ENCODE data around the gene DGKH. TPM values are rescaled to one million over a fixed set of nuclear protein-coding genes. Genes with fewer than 3 reads are reported as not detected.

Gene DGKH
- total and polyA plus RNA-seq, 2 donors (not counting 1 experiment from before 2014, with no cell fraction given): 6.1 to 7.9 TPM

DNA sequence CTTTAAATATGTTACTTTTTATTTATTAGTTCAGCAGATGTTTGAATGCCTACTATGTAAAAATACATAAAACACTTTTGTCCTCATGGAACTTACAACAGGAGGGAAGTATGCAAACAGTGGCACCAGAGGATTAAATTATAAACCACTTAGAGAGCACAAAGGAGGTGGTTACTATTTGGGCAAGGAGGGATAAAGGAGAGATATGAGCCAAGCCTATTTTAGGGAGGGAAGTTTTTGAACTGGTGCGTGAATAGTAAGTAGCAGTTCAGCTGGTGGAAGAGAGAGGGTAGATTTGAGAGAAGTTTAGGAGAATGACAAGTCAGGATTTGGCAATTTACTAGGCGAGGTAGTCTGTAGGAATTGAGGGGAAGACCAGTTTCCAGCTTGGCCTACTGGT, 232.1 kb downstream of the DGKH start:
- H3K27me3 ChIP-seq (ENCODE audit: control insufficient read depth, insufficient read depth, low read length): no peaks in the 10 kb centered on the region
- no peak for DNase-seq (ENCODE audit: low read depth in 2 of 2)
- H3K4me3 ChIP-seq (replicated peaks in 1 of 4; ENCODE audit: control extremely low read depth in 1 of 4, insufficient read depth in 1 of 4, low read depth in 3 of 4, low read length in 4 of 4): no peak overlapping the region
- H3K36me3 ChIP-seq (ENCODE audit: control insufficient read depth, insufficient read depth, low read length): no peaks in the 10 kb centered on the region
- no peak overlapping the region for H3K4me2 ChIP-seq (ENCODE audit: extremely low read depth, insufficient read depth, low read length)
- peaks cover 2% of the 10 kb centered on the region for H4K20me1 ChIP-seq (ENCODE audit: control insufficient read depth, extremely low read depth, insufficient read depth, low read length)
- no peak overlapping the region for H3K27ac ChIP-seq (ENCODE audit: insufficient read depth, low read length)
- no peaks in the 10 kb centered on the region for H3K4me1 ChIP-seq (ENCODE audit: control insufficient read depth, extremely low read depth, insufficient read depth, low read length)
- H2AFZ ChIP-seq (ENCODE audit: low read length): no peak overlapping the region
- no peak overlapping the region for H3K9ac ChIP-seq (ENCODE audit: insufficient read depth, low read length)
- no peaks in the 10 kb centered on the region for H3K9me3 ChIP-seq (ENCODE audit: control insufficient read depth, insufficient read depth, low read depth, low read length)
- TF ChIP-seq, protein P1, sequence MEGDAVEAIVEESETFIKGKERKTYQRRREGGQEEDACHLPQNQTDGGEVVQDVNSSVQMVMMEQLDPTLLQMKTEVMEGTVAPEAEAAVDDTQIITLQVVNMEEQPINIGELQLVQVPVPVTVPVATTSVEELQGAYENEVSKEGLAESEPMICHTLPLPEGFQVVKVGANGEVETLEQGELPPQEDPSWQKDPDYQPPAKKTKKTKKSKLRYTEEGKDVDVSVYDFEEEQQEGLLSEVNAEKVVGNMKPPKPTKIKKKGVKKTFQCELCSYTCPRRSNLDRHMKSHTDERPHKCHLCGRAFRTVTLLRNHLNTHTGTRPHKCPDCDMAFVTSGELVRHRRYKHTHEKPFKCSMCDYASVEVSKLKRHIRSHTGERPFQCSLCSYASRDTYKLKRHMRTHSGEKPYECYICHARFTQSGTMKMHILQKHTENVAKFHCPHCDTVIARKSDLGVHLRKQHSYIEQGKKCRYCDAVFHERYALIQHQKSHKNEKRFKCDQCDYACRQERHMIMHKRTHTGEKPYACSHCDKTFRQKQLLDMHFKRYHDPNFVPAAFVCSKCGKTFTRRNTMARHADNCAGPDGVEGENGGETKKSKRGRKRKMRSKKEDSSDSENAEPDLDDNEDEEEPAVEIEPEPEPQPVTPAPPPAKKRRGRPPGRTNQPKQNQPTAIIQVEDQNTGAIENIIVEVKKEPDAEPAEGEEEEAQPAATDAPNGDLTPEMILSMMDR (conservative IDR thresholded peaks at IDR 0.05 in 1 of 2, IDR thresholded peaks at IDR 0.05 in 1 of 2; ENCODE audit: low read depth in 1 of 2, low read length in 2 of 2): no peak
- no peak for TF ChIP-seq EZH2 (IDR thresholded peaks at IDR 0.05; ENCODE audit: low read length, missing control alignments)
- peaks cover 64% of the 10 kb centered on the region for H3K79me2 ChIP-seq (ENCODE audit: control insufficient read depth, insufficient read depth, low read length)

DNA sequence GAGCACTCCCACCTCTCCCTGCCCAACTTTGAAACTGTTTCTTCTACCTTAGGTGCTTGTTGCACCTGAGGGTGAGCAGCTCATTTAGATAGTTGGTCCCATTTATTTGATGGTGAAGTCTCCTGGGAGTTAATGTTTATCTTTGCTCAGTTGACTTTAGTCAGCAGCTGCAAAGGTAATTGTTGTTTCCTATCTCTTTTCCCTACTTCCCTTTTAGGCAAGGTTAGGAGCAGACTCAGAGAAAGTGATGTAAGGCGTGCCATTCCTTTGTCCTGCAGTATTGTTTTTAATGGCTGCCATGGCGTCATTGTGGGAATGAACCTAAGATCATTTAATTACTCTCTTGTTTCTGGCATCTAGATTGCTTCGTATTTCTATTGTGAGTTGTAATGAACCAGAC, 235.1 kb downstream of the DGKH start:
- TF ChIP-seq EZH2 (IDR thresholded peaks at IDR 0.05; ENCODE audit: low read length, missing control alignments): no peak
- TF ChIP-seq, protein P1 (conservative IDR thresholded peaks at IDR 0.05 in 1 of 2, IDR thresholded peaks at IDR 0.05 in 1 of 2; ENCODE audit: low read depth in 1 of 2, low read length in 2 of 2): no peak

GRCh38 chr13:42284068-42284467, 235.6 kb downstream of the DGKH start:
- no peak overlapping the region for H3K9ac ChIP-seq (ENCODE audit: insufficient read depth, low read length)
- no peak overlapping the region for H3K4me2 ChIP-seq (ENCODE audit: extremely low read depth, insufficient read depth, low read length)
- no peaks in the 10 kb centered on the region for H3K4me1 ChIP-seq (ENCODE audit: control insufficient read depth, extremely low read depth, insufficient read depth, low read length)
- H3K27me3 ChIP-seq (ENCODE audit: control insufficient read depth, insufficient read depth, low read length): no peaks in the 10 kb centered on the region
- no peak overlapping the region for H3K27ac ChIP-seq (ENCODE audit: insufficient read depth, low read length)
- DNase-seq (ENCODE audit: low read depth in 2 of 2): no peak
- no peak overlapping the region for H2AFZ ChIP-seq (ENCODE audit: low read length)
- peaks cover 40% of the 10 kb centered on the region for H3K79me2 ChIP-seq (ENCODE audit: control insufficient read depth, insufficient read depth, low read length)
- H3K4me3 ChIP-seq (replicated peaks in 1 of 4; ENCODE audit: control extremely low read depth in 1 of 4, insufficient read depth in 1 of 4, low read depth in 3 of 4, low read length in 4 of 4): no peak overlapping the region
- TF ChIP-seq EZH2 (IDR thresholded peaks at IDR 0.05; ENCODE audit: low read length, missing control alignments): no peak
- TF ChIP-seq, protein P1 (conservative IDR thresholded peaks at IDR 0.05 in 1 of 2, IDR thresholded peaks at IDR 0.05 in 1 of 2; ENCODE audit: low read depth in 1 of 2, low read length in 2 of 2): no peak
- no peaks in the 10 kb centered on the region for H3K36me3 ChIP-seq (ENCODE audit: control insufficient read depth, insufficient read depth, low read length)
- no peaks in the 10 kb centered on the region for H3K9me3 ChIP-seq (ENCODE audit: control insufficient read depth, insufficient read depth, low read depth, low read length)
- H4K20me1 ChIP-seq (ENCODE audit: control insufficient read depth, extremely low read depth, insufficient read depth, low read length): peaks cover 2% of the 10 kb centered on the region

More for the DNA sequence above, 235.1 kb downstream of the DGKH start:
- Histone ChIP-seq H3K4me2 (ENCODE audit: extremely low read depth, insufficient read depth, low read length) (no peak overlapping the region), H2AFZ (ENCODE audit: low read length) (no peak overlapping the region), H3K79me2 (ENCODE audit: control insufficient read depth, insufficient read depth, low read length) (peaks cover 44% of the 10 kb centered on the region), H3K27ac (ENCODE audit: insufficient read depth, low read length) (no peak overlapping the region), H3K9me3 (ENCODE audit: control insufficient read depth, insufficient read depth, low read depth, low read length) (no peaks in the 10 kb centered on the region), H3K27me3 (ENCODE audit: control insufficient read depth, insufficient read depth, low read length) (no peaks in the 10 kb centered on the region), H3K4me3 (replicated peaks in 1 of 4; ENCODE audit: control extremely low read depth in 1 of 4, insufficient read depth in 1 of 4, low read depth in 3 of 4, low read length in 4 of 4) (no peak overlapping the region), H3K9ac (ENCODE audit: insufficient read depth, low read length) (no peak overlapping the region), H3K36me3 (ENCODE audit: control insufficient read depth, insufficient read depth, low read length) (no peaks in the 10 kb centered on the region), H3K4me1 (ENCODE audit: control insufficient read depth, extremely low read depth, insufficient read depth, low read length) (no peaks in the 10 kb centered on the region), H4K20me1 (ENCODE audit: control insufficient read depth, extremely low read depth, insufficient read depth, low read length) (peaks cover 2% of the 10 kb centered on the region)
- no peak for DNase-seq (ENCODE audit: low read depth in 2 of 2)

Other genes with a start within 250 kb of the DGKH start
- gene VWA8, start 87.5 kb upstream of the DGKH start, total RNA-seq: 24.1 and 29.9 TPM in 2 replicates
- gene VWA8, start 87.5 kb upstream of the DGKH start, polyA plus RNA-seq: 12.6 and 13.7 TPM in 2 replicates
- gene AKAP11, start 223.5 kb downstream of the DGKH start, total RNA-seq: 25.9 and 34.0 TPM in 2 replicates
- gene AKAP11, start 223.5 kb downstream of the DGKH start, polyA plus RNA-seq: 26.3 and 27.8 TPM in 2 replicates

All from fibroblast of lung (primary cell).